Activated CD8-positive, alpha-beta memory T cell treated with anti-CD3 and anti-CD28 coated beads for 24 hours (primary cell): ENCODE measurements around the gene FAU.
A peak's percentile ranks its signal among the peaks of the same experiment; 100 is the strongest.
"Not testable (repeated sequence)": the region's sequence is repeated elsewhere in the genome, so short reads cannot be mapped to it uniquely, and the experiment has no call there.

ENCODE experiments used
- DNase-seq: peaks from one replicate; pipeline ENCODE4 v3.0.0-alpha.2; 2020

FAU gene

DNA sequence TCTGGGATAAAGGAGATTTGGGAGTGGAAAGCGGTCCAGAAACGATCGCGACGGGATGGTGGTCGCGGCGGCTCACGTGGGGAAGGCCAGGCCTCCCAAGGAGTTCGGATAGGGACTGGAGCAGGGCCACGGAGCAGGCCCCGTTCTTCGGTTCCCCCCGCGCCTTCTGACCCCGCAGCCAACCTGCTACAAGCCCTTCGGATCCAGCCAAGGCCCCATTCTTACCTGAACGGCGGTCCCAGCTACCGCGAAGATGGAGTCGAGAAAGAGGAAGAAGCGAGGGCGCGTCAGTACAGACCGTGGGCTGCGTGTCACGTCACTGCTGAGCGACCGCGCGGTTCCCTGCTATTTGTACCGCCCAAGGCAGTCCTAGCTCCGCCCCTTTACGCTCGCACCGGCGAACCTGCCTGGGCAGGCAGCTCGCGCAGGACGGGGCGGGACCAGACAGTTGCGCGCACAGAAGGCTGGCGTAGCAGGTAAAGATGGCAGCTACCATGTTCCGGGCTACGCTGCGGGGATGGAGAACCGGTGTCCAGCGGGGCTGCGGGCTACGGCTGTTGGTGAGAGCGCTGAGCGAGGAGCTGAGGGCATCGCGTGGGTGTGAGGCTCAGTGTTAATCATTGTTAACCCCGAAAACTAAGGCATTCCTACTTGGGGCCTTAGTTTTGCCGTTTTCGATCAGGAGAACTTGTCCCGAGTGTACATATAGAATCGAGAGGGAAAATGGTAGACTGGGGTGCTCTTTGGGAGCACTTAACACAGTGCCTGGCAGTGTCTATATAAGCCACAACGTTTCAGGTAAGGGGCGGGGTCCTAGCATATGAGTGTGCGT lies at the start of gene FAU, which contains the start of gene MRPL49:
TSS of gene FAU (minus strand) at position 270 of the 832 bp plus-strand sequence. CDS start 321 bp downstream, outside the sequence.
TSS of gene MRPL49 (plus strand) at position 457 of the 832 bp plus-strand sequence. CDS start at position 483, 26 bp downstream.
- peak; percentile 98 for DNase-seq

DNA sequence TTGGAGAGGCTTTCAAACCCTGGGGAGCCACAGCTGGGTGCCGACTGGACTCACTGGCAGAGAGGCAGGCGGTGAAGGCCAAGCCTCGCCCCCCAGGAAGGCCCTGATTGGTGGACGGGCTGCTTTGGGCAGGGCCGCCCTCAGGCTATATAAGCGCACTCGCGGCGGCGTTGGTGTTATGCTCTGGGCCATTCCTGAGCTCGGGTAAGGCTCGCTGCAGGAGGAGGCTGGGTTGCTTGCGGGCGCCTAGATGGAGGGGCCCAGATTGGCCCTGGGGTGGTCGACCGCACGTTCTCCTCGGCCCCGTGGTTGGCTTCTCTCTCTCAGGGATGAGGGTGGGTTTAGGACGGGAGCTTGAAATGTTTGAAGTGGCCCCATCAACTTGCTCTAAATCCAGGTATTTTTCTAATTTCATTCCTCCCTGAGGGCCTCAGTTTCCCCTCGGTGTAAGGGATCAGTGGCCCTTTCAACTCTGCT lies 48.2 kb upstream of the FAU start, which contains the start of gene SPDYC:
TSS of gene SPDYC (plus strand) at position 176 of the 477 bp plus-strand sequence. CDS start 1,125 bp downstream, outside the sequence.
- no peak for DNase-seq

DNA sequence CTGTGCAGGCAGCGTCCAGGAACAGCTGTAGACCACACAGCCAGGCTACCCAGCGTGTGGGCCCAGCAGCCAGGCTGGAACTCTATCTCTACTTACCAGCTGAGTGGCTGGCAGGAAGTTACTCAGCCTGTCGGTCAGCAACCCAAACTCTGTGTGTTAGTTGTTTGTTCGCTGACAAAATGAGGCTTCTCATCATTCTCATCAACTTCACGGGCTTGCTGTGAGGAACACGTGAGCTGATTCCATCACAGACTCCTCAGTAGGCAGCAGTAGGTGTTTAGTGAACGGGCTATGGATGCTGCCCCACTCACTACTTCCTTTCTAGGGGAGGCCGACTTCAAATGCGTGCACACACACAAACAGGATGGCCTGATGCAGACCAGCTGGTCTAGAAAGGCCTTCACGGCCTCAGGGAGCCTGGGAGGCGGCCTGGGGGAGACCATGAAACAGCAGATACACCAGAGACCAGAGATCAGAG lies 47.3 kb upstream of the FAU start:
- DNase-seq, result no peak

DNA sequence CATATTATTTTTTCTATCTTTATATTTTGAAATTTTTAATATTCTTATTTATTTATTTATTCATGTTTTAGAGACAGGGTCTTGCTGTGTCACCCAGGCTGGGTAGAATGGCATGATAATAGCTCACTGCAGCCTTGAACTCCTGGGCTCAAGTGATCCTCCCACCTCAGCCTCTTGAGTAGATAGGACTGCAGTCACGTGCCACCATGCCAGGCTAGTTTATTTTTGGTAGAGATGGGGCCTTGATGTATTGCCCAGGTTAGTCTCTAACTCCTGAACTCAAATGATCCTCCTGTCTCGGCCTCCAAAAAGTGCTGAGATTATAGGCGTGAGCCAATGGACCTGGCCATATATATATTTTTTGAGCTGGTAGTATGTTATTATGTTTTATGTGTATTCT lies 45.7 kb upstream of the FAU start:
- no peak for DNase-seq

DNA sequence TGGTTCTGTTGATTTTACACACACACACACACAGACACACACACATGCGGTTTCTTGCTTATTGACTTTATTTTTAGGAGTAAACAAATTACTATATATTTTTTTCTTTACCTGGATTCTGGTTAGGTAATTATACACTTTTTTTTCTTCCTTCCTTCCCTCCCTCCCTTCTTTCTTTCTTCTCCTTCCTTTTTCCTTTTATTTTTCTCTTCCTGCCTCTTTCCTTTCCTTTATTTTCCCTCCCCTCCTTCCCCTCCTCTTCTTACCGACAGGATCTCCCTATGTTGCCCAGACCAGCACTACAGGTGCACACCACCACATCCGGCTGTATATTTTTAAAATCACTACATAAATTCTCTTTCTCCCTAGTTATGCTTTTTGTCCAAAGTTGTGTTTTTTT lies 45.0 kb upstream of the FAU start:
- DNase-seq, result no peak

DNA sequence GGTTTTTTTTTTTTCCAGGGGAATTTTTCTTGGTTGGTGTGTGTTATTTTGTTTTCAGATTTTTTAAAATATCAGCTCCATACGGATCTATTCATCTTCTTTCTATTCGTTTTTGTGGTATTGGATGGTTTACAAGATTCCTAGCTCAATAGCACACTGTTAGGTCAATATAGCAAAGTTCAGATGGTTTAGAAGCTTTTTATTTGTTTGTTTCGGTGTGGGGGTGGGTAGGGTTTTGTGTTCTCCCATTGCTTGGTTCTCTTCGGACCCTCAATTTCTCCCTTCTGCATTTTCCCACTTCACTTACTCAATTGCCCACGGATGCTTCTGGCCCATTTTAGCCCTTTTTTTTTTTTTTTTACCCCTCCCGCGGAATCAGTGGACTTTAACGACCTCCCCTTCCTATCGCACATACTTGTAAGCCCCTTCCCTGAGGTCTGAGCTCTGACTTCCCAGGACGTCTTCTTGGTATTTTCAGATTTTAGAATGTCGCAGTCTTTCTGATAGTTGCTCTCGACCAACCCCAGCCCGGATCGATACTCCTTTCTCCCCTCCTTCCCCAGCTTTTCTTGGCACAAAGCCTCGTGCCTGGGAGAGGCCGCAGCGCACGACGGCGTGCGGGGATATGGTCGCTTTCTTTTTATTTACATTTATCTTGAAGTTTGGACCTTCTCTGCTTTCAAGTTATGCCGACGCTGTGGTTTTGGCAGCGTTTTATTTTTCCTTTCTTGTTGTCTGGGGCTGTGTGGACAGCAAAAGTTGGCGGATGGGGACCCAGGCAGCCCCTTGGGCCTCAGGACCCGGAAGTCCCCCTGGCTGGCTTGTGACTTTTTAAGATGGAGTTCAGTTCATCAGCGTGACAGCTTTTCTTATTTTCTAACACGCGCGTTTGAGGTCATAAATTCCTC lies 43.7 kb upstream of the FAU start:
- no peak for DNase-seq

DNA sequence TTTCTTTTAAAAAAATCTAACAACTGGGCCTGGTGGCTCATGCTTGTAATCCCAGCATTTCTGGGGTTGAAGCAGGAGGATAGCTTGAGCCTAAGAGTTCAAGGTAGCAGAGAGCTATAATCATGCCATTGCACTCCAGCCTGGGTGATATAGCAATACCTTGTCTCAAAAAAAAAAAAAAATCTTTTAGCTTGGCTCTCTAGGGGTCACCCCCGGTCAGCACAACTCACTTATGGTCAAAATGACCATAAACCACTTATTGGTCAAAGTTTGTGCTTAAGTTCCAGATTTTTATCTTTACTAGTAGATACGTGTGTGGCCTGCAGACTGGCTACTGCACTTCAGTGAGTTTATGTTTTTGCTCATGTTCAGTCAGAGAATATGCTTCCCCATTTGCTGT lies 41.8 kb upstream of the FAU start:
- no peak for DNase-seq

DNA sequence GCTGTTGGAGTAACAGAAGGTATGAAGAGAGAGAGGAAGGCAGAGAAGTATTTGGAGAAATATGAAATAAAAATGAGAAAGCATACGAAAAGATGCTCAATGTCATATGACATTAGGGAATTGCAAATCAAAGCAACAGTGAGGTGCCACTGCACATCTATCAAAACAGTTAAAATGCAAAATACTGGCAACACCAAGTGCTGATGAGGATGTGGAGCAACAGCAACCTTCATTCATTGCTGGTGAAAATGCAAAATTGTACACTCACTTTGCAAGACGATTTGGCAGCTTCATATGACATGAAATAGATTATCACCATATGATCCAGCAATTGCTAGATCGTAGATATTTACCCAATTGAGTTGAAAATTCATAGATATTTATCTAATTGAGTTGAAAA lies 38.7 kb upstream of the FAU start:
- DNase-seq, result no peak

DNA sequence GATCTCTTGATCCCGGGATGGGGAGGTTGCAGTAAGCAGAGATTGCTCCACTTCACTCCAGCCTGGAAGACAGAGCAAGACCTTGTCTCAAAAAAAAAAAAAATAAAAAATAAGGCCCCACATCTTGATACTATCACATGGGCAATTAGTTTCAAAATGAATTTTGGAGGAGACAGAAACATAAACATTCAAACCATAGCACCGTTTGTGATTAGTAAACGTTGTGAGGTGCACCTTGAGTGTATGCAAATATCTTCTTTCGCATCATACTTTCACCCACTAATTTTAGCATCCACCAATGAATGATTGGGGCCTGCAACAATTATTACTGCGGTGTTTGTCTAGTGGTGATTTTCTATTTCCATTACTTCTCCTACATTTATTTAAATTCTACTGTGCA lies 37.1 kb upstream of the FAU start:
- DNase-seq, result no peak

DNA sequence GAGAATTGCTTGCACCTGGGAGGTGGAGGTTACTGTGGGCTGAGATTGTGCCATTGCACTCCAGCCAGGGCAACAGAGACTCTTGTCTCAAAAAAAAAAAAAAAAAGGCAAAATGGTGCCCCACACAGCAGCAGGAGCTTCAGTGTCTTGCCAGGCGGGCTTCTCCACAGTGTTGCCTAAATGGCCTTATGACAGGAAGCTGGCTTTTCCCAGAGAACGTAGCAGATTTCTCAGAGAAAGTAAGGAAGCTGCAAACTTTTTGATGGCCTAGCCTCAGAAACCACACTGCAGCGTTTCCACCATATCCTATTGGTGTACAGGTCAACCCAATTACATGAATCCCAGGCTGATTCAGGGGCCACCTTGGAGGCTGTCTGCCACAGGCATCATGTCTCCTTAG lies 35.4 kb upstream of the FAU start:
- DNase-seq, result no peak

DNA sequence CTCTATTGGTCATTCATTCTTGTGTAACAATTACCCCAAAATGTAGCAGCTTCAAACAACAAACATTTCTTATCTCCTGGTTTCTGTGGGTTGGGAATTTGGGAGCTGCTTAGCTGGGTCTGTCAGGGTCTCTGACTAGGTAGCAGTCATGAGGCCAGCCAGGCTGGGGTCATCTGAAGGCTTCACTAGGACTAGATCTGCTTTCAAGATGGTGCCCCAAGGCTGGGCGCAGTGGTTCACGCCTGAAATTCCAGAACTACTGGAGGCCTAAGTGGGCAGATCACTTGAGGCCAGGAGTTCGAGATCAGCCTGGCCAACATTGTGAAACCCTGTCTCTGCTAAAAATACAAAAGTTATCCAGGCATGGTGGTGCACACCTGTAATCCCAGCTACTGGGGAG lies 35.0 kb upstream of the FAU start:
- DNase-seq, result no peak

DNA sequence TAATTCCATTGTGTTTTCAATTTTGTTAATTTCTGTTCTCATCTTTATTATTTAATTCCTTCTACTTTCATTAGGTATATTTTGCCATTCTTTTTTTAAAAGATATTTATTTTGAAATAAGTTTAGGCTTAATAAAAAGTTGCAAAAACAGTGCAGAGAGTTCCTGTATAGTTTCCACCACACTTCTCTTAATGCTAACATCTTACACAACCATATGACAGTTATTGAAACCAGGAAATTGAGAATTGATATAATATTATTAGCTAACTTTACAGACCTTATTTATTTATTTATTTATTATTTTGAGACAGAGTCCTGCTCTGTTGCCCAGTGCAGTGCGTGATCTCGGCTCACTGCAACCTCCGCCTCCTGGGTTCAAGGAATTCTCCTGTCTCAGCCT lies 34.3 kb upstream of the FAU start:
- no peak for DNase-seq

DNA sequence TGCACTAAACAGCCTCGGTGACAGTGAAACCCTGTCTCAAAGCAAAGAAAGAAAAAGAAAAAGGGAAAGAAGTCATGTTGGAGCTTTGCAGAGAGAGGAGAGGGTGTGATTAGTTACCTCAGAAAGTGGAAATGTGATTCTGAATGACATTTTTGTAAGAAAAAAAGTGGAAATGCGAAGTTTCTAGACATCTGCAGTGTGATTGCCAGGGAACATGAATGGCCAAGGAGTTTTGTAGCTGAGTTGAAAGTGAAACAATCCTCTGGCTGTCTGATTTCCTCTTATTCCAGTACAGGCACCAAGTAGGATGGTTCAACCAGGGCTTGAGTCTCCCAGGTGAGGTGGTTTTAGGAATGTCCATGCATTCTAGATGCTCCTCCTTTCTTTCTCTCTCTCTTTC lies 30.2 kb upstream of the FAU start:
- DNase-seq, result no peak

DNA sequence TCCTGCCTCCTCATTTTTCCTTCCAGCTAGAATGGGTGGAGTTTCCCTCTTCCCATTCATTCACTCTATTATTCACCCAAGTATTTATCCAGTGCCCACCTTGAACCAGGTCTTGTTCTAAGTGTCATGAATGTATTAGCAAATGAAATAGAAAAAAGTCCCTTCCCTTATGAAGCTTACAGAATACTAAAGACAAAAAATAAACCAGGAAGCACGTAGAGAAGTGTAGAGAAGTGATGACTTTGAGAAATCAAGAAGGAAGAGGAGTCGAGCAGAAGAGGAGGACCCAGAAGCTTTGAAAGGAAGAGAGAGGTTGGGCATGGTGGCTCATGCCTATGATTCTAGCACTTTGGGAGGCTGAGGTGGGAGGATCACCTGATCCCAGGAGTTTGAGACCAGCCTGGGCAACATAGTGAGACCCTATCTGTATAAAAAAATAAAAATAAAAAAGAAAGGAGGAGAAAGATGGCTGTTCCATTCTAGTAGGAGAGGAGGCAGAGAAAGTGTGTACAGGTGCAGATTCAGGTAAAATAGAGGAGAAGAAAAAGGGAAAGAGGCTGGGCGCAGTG lies 29.5 kb upstream of the FAU start:
- no peak for DNase-seq

DNA sequence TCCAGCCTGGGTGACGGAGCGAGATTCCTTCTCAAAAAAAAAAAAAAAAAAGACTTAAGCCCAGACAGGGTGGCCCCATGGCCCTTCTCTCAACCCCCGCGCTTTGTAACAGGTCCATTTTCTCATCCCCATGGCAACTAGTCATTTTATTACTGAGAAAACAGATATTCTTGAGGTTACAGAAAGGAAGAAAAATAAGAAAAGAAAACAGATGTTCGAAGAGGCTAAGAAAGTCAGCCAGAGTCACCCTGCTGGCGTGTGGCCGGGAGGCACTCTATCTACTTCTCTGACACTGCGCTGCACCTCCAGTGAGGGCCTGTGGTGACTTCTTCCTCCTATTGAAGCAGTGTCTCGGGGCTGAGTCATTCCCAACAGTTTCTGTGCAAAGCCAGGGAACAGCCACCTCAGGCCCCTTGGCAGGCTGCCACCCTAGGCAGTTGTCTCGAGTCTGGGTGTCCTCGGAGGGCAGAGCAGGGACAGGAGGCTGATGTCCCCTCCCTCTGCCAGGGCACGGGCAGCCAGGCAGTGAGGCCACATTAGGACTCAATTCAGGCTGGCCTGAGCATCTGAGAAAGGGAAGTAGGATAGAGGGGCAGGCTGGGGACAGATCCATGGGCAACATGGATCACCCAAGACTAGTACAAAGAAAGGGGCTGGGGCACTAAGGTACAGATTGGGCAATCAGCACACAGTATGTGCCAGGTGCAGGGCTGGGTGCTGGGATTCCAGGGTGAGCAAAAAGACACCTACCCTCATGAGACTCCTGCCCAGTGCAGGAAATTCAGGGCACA lies 28.8 kb upstream of the FAU start:
- no peak for DNase-seq

DNA sequence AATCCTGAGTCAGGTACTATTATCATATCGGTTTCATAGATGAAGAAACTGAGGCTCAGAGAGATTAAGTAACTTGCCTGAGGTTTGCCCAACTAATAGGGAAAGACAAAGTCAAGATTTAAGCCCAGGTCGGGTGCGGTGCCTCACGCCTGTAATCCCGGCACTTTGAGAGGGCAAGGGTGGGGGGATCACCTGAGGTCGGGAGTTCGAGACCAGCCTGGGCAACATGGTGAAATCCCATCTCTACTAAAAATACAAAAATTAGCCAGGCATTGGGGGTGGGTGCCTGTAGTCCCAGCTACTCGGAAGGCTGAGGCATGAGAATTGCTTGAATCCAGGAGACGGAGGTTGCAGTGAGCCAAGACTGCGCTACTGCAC lies 28.2 kb upstream of the FAU start:
- not testable (repeated sequence) for DNase-seq

DNA sequence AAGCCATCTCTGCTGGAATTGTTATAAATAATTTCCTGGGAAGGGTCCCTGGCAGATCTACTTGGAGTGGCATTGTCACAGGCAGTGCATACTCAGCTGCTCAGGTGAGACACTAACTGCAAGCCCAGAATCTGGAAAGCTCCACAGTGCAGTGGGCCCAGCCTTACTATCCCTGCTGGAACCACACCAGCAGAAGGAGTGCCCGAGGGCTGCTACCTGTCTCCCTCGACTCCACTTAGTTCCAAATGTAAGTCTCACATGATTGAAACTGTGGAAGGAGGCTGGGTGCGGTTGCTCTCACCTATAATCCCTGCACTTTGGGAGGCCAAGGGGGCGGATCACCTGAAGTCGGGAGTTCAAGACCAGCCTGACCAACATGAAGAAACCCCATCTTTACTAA lies 26.7 kb upstream of the FAU start:
- no peak for DNase-seq

DNA sequence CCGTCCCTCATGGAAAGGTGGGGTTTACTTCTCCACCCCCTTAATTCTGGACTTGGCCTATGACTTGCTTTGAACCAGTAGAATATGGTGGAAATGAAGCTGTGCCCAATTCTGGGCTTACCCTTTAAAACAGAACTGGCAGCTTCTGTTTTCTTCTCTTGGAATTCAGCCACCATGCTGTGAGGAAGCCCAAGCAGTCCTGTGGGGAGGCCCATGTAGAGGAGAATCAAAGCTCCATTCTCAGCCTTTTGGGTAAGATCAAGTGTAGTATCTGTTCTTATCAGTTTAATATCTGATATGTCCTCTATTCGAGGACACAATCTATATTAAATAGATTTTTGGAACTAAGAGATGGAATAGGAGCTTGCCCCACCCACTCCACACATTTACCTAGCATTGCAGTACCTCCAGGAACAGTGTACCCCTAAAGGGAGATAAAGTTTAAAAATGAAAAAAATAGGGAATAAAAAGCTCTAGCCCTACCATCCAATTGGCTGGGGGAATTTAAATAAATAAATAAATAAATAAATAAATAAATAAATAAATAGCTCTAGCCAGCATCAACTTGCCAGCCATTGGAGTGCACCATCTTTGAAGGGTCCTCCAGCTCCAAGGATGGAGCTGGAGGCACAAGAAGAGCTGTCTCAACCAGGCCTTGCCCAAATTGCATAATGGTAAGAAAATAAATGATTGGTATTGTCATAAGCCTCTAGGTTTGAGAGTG lies 25.6 kb upstream of the FAU start:
- DNase-seq, result no peak

DNA sequence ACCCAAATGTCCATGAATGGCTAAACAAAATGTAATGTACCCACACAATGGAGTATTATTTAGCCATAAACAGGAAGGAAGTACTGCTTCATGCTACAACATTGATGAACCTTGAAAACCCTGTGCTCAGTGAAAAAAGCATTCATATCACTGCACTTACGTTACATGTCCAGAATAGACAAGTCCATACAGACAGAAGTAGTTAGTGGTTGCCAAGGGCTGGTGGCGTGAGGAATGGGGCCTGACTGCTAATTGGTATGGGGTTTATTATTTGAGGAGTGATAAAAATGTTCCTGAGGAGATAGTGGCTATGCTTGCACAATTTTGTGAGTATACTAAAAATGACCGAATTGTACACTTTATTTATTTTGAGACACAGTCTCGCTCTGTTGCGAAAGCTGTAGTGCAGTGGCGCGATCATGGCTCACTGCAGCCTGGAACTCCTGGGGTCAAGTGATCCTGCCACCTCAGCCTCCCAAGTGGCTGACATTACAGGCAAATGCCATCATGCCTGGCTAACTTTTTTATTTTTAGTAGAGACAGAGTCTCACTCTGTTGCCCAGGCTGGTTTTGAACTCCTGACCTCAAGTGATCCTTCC lies 20.1 kb upstream of the FAU start:
- no peak for DNase-seq

DNA sequence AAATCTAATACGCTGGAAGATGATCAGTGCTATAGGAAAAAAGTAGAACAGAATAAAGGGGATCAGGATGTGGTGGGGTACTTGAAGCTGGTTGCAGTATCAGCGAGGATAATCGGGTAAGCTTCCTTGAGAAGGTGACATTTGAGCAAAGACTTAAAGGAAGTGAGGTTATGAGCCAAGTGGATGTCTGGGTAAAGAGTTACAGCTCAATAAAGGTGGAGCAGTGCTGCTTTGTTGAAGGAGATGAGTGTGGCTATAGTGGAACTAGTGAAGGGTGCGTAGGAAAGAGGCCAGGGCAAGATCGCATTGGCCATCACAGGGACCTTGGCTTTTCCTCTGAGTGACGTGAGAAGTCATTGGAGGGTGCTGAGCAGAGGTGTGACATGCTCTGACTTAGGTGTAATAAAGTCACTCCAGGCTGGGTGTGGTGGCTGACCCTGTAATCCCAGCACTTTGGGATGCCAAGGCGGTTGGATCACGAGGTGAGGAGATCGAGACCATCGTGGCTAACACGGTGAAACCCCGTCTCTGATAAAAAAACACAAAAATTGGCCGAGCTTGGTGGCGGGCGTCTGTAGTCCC lies 14.7 kb upstream of the FAU start:
- DNase-seq, result no peak

DNA sequence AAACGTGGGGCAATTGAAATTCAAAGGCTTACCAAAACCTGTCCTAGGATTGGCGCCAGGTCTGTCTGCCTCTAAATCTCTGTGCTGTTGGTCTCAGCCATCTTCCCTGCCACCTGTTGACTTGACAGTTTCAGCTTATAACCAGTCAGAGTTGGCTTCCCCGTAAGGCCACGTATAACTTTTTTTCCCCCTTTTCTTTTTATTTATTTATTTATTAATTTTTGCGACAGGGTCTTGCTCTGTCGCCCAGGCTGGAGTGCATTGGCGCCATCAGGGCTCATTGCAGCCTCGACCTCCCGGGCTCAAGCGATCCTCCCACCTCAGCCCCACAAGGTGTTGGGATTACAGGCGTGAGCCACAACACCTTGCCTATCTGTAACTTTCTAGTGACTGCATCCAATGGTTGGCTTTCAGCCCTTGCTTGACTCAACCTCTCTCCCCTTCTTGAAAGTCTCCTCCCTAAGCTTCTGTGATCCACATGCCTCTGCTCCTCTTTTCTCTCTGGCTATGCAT lies 13.8 kb upstream of the FAU start:
- DNase-seq, result no peak
